GM23248 (cell line): ENCODE results near the gene FLG2.
"Not testable (repeated sequence)": the region's sequence is repeated elsewhere in the genome, so short reads cannot be mapped to it uniquely, and the experiment has no call there.

Experiments
- EZH2 ChIP-seq: fragments of 200-600 bp; sonication (generic); IDR thresholded peaks from 2 replicates; pipeline ENCODE4 v1.6.1; 2018; ENCODE audit warnings: antibody characterized with exemption, mild to moderate bottlenecking; ENCODE audit not compliant: insufficient read depth, poor library complexity, severe bottlenecking
- EZH2phosphoT487 ChIP-seq: fragments of 200-600 bp; sonication (generic); IDR thresholded peaks from 2 replicates; pipeline ENCODE4 v1.6.1; 2018; ENCODE audit warnings: antibody characterized with exemption, moderate library complexity, mild to moderate bottlenecking, low read depth; ENCODE audit not compliant: insufficient read depth

GRCh38 chr1:152303139-152303872 lies 56.5 kb downstream of the FLG2 start:
- TF ChIP-seq EZH2phosphoT487, EZH2: not testable (repeated sequence)
